Measurements from ENCODE around the gene KCTD13.
"Not testable (repeated sequence)": the region's sequence is repeated elsewhere in the genome, so short reads cannot be mapped to it uniquely, and the experiment has no call there.

Gene KCTD13

GRCh38 chr16:29906520-29907244 is 19.3 kb downstream of the KCTD13 start:
- DNase-seq: no peak

GRCh38 chr16:29905668-29906067 is 20.4 kb downstream of the KCTD13 start:
- no peak for DNase-seq

GRCh38 chr16:29904947-29905346 is 21.1 kb downstream of the KCTD13 start:
- no peak for DNase-seq

GRCh38 chr16:29903590-29903989 is 22.4 kb downstream of the KCTD13 start:
- DNase-seq: no peak

- DNase-seq: no peak
These were observed 24.4 kb downstream of the KCTD13 start for GRCh38 chr16:29901607-29901945.

GRCh38 chr16:29900888-29901606 is 25.0 kb downstream of the KCTD13 start:
- no peak for DNase-seq

GRCh38 chr16:29900102-29900887 is 25.7 kb downstream of the KCTD13 start, which contains the start of gene ASPHD1:
Gene ASPHD1, plus strand, starts transcription at chr16:29900488. Its CDS starts 484 bp downstream, at chr16:29900972.
- peak; percentile 79 for DNase-seq

- no peak for DNase-seq
These were observed 26.4 kb downstream of the KCTD13 start, which contains the start of gene SEZ6L2 for GRCh38 chr16:29899516-29900101. Gene SEZ6L2, minus strand, starts transcription at chr16:29899550. Its CDS starts 531 bp downstream, at chr16:29899019.

GRCh38 chr16:29898804-29899515 is 27.1 kb downstream of the KCTD13 start:
- DNase-seq: no peak

GRCh38 chr16:29898135-29898803 is 27.8 kb downstream of the KCTD13 start:
- no peak for DNase-seq

GRCh38 chr16:29897333-29897732 is 28.7 kb downstream of the KCTD13 start:
- DNase-seq: no peak

GRCh38 chr16:29896841-29897240 is 29.2 kb downstream of the KCTD13 start:
- DNase-seq: no peak

- DNase-seq: no peak
These were observed 31.7 kb downstream of the KCTD13 start for GRCh38 chr16:29894352-29894751.

GRCh38 chr16:29893553-29893952 is 32.5 kb downstream of the KCTD13 start:
- DNase-seq: no peak

- DNase-seq: no peak
These were observed 33.6 kb downstream of the KCTD13 start for GRCh38 chr16:29892458-29892813.

- no peak for DNase-seq
These were observed 34.2 kb downstream of the KCTD13 start for GRCh38 chr16:29891525-29892457.

GRCh38 chr16:29889372-29889771 is 36.7 kb downstream of the KCTD13 start:
- DNase-seq: not testable (repeated sequence)

- DNase-seq: no peak
These were observed 42.0 kb downstream of the KCTD13 start for GRCh38 chr16:29883987-29884386.

- DNase-seq: no peak
These were observed 45.0 kb downstream of the KCTD13 start for GRCh38 chr16:29881050-29881449.

- no peak for DNase-seq
These were observed 47.9 kb downstream of the KCTD13 start for GRCh38 chr16:29878172-29878571.
